GM19452 (cell line): Measurements from ENCODE around the gene EVI2B.
"Not testable (repeated sequence)": the region's sequence is repeated elsewhere in the genome, so short reads cannot be mapped to it uniquely, and the experiment has no call there.

Experiments
- ATAC-seq: cut with Tn5 transposase; IDR thresholded peaks from one replicate; pipeline ENCODE4 v1.9.1; 2021; ENCODE audit not compliant: unreplicated experiment

The EVI2B gene

DNA sequence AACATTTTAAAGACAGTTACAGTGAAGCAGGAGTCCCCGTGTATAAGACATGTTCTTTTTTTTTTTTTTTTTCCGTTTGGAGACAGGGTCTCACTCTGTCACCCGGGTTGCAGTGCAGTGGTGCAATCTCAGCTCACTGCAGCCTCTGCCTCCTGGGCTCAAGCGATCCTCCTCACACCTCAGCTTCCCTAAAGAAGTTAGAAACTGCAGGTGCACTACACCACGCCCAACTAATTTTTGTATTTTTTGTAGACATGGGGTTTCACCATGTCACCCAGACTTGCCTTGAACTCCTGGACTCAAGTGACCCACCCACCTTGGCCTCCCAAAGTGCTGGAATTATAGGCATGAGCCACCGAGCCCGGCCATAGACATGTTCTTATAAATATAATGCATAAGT, 3.0 kb downstream of the EVI2B start:
- no peak for ATAC-seq

DNA sequence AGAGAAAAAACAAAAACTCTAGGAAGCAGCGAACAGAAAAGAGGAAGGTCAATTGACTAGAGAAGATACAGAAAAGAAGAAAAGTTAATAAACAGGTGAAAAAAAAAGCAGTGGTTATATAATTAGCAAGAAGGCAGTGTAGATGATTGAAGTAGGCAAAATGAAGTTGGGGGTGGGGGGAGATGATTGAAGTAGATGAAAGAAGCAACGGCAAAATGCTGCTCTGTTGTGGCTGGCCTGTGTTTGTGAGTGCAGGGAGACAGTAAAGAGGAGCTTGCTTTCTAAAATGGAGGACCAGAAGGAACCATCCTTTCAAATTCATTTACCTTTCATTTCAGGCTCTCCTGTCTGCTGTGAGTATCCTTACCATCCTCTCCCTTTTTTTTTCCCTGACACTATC, 3.6 kb downstream of the EVI2B start:
- no peak for ATAC-seq

DNA sequence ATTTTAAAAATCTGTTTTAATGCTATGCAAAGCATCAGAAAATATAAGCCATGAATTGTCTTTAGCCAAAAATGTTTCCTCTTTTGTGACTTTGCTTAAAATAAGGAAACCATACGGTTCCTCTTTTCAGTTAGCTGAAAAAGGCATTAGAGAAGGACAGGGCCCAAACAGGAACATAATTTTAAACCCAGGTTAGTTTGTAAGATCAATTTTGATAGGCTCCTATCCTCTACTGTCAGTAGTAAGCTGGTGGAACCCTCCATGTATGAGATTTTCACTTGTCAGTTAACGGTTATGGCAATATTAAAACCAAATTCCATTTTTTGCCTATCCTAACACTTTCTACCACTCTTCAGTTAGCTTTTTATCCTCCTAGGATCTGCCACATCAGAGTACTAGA, 4.3 kb downstream of the EVI2B start:
- ATAC-seq = peak; percentile 46

DNA sequence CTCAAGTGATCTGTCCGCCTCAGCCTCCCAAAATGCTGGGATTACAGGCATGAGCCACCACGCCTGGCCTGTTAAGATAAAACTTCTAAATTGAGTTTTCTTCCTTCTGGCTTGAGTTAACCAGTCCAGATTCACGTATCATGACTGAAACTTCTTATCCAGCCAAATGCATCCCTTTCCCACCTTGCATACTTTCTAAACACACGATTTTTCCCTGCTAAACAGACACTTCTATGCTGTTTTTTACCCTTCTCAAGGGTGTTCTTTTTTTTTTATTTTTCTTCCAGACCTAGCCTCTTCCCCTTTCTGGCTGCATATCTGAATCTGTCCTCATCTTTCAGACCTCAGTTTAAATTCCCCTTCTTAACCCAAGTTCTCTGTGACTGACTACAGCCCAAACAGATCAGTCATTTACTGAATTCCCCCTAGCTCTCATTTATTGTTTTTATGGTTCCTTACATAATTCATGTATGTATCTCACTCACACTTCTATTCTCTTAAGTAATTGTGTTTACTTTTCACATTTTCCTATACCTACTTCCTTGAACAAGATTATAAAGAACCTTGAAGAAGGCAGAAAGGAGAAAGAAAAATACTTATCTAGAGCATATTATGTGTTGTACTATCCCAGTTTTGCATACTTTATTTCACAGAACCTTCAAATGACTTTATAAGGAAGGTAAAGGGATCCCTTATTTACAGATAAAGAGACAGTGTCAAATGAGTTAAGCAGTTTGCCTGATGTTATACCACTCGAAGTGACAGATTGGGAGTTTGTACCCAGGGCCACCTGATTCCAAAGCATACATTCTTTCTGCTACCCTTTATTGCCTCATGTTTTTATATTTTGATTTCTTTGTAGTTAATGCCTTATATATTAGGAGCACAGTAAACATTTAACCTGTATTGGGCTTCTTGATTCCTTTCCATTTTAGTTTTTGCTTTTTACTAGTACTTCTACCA, 5.2 kb downstream of the EVI2B start:
- ATAC-seq = no peak

- ATAC-seq = no peak
Observed at GRCh38 chr17:31307640-31308039, 6.2 kb downstream of the EVI2B start.

DNA sequence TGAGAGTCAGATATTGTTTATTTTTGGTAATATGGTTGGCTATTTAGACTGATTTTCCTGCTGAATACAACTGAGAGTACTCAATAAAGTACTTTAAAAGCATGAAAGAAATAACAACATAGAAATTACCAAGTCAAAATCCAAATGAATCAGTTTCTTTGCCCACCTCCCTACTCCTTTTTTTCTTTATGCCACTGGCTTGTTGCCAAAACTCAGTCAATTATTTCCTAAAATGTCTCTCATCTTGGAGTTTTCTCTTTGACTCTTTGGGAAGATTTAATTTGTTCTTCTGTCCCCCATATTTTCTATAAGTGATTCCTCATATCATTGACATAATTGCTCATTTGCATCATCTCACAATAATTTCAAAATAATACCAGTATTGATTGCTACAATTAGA, 14.2 kb downstream of the EVI2B start:
- no peak for ATAC-seq

DNA sequence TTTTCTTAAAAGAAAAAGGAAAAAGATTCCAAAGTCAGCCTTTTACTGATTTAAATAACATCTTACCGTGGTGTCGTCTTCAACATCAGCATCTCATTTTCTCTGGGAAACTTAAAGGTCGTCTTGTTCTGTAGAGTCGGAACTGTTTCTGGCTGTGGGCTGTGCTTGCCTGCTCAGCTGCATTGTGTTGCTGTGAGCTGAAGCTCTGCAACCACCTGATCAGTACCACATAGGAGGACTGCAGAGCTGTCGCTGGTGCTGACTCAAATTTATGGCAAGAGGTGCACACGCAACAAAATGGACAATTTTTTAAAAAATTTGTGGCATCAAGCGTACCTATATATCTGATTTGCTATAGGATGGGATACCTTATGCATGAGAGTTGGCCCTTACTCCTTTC, 16.8 kb downstream of the EVI2B start, which contains the start of gene OMG:
Gene OMG (minus strand): TSS at position 150 of the 400 bp plus-strand sequence. CDS start 908 bp downstream, outside the sequence.
- no peak for ATAC-seq

DNA sequence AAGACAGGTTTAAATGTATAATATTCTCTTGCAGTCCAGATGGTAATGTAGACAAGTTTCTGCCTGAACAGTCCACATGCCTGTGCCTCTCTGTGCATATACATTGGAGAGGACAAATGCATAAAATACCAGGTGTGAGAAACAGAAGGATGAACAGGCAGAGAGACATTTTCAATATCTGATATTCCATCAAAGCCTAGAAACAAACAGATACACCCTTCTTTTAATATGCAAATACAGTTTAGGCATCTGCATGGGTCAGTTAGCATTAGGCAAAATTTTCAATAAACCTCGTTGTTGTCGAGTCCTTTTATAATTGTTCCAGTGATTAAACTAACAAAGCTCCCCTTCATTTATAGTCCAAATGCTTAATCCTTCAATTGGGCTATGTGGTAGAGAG, 17.7 kb downstream of the EVI2B start:
- no peak for ATAC-seq

- no peak for ATAC-seq
Observed at GRCh38 chr17:31295489-31295871, 18.4 kb downstream of the EVI2B start.

GRCh38 chr17:31294820-31295488, 18.9 kb downstream of the EVI2B start:
- no peak for ATAC-seq

DNA sequence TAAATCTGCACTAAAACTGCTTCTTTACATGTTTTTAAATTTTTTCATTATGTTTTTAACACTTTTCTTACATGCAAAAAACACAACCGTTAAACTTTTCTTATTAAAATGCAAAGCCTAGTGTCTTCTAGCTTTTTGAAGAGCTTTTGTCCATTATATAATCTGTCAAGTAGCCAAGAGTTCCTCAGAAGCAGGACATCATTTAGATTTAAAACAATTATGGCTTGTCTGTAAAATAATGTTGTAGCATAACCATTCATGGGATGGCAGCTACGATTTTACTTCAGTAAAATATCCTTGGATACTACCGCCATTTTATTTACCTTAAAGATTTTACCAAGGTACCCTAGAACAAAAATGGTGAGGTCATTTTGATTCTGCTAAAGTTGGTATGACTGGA, 19.6 kb downstream of the EVI2B start:
- ATAC-seq = no peak

DNA sequence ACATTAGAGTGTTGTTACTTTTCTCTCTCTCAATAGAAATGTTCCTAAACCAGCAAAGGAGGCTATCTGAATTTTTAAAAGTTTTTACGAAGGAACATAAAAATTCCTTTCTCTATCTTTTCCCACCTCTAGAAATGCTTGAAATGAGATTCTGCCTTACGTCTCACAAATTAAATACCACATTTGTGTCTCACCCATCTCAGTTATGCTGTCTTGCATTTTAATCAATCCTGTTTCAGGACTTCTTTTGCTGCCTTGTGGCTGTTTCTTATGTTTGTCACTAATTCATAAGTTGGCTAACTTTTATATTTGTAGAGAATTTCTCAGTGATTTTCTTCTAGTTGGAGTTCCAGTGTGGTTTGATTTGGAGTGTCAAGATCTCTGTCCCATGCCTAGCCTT, 20.3 kb downstream of the EVI2B start:
- ATAC-seq = no peak

- ATAC-seq = no peak
Observed at GRCh38 chr17:31291820-31292219, 22.0 kb downstream of the EVI2B start.

GRCh38 chr17:31289790-31290189, 24.1 kb downstream of the EVI2B start:
- no peak for ATAC-seq

DNA sequence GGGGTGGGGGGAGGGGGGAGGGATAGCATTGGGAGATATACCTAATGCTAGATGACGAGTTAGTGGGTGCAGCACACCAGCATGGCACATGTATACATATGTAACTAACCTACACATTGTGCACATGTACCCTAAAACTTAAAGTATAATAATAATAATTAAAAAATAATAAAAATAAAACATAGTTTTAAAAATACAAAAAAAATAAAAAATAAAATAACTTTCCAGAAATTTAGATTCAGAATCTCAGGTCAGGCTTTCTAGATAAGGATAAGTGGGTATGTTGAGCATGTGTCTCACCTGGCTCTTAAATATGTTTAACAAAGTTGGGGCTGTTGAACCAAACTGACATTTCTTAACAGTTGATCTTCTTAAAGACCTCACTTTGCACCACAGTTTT, 25.9 kb downstream of the EVI2B start:
- not testable (repeated sequence) for ATAC-seq

DNA sequence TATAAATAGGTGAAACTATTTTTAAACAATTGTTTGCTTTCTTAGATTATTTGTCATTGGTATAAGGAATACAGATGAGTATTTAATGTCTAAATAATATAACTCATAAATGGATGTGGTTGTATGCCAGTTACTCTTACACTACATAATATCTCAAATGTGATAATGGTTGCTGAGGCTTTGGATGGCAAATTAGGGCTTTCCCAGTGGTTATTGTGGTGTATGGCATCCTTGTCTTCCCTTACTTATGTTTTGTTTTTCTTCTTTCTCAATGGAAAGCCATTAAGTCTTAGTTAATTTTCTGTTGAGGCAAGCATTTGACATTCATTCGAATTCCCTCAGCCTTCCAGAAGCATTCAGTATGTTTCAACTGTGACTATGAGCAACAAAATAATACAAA, 27.3 kb downstream of the EVI2B start:
- ATAC-seq = no peak

DNA sequence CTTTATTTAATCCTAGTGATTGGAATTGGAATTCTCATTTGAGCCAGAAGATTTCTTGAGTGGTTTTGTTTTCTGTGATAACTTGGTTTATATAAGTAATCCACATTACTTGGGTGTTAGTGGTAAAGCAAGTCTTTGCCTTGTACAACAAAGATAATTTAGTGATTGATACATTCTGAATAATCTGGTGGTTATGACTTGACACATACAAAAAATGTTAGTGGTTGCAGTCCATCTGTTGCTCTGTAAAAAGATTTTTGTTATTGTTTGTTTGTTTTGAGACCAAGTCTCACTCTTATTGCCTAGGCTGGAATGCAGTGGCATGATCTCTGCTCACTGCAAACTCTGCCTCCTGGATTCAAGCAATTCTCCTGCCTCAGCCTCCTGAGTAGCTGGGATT, 30.0 kb downstream of the EVI2B start:
- ATAC-seq = no peak

DNA sequence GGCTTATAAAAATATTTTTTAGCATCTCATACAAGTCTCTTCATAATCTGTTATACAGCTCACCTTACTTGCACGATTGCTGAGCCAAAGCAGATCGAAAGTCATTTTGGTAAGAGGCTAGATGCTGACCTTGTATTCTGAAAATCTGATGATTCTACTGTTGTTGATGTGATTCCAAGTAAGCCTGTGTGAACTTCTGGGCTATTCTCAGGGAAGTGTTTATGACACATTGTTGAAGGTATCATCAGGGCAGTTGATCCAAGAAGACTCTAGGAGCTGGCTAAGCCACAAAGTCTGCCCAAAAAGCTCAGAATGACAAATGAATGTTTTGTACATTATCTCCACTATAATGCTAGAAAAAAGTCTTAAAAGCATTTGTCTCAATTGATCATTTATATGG, 32.8 kb downstream of the EVI2B start:
- ATAC-seq = no peak

DNA sequence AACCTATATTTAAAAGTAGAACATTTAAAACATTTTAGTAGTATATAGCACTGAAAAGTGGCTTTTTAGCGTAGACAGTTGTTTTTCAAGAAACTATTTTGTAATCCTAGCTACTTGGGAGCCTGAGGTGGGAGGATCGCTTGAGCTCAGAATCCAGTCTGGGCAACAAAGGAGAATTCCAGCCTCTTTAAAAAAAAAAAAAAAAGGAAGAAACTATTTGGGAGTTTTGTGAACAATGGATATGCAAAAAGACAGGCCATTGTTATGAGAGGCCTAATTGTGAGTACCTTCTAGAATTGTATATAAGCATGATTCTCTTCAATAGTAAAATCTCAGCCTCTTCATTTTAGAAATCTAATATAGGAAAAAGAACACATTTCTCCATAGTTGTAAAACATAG, 34.5 kb downstream of the EVI2B start:
- no peak for ATAC-seq

GRCh38 chr17:31275116-31275515, 38.7 kb downstream of the EVI2B start:
- ATAC-seq = no peak

- ATAC-seq = no peak
Observed at GRCh38 chr17:31274252-31274651, 39.6 kb downstream of the EVI2B start.

DNA sequence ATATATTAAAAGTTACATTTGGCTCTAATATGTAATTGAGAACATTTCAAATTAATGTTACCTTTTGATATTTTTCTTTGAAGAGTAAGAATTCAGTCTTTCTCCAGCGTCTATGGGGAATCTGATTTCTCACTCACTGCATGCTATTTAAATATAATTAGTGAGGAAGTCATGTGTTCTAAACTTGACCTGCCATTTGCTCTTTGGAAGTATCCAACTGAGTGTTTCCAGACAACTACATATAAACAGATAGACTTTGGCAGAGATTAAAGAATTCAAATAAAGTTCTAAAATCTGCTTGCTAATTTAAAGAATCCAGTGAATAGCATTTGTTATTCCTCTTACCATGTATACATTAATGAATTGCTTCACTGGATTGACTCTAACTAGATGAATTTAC, 40.3 kb downstream of the EVI2B start:
- no peak for ATAC-seq
